B cell (primary cell): Measurements from ENCODE around the gene ESPNL. TPM values are rescaled to one million over a fixed set of nuclear protein-coding genes. Genes with fewer than 3 reads are reported as not detected.

ENCODE experiments used
- ATAC-seq: fragments of 200-7000 bp; cut with Tn5 transposase; one replicate; pipeline ENCODE4 v1.10.0; 2021; ENCODE audit warnings: low read depth, mild to moderate bottlenecking, moderate number of reproducible peaks, moderate library complexity
- CTCF ChIA-PET: fragments of 350-600 bp; sonication (Branson Sonifier 250); formaldehyde crosslinking; loops from one replicate; lab custom pipeline; 2021; ENCODE audit warnings: antibody characterized with exemption, inconsistent platforms; lab: Charles Lee
- POLR2A ChIA-PET: fragments of 350-600 bp; sonication (Branson Sonifier 250); formaldehyde crosslinking; loops from one replicate; lab custom pipeline; 2021; ENCODE audit warnings: antibody characterized with exemption; lab: Charles Lee
- DNase-seq: peaks from one replicate; pipeline ENCODE4 v3.0.0; 2013
- H2AFZ ChIP-seq: 2 replicates; pipeline ENCODE4 v1.6.1; 2012; ENCODE audit warnings: mild to moderate bottlenecking, low read depth, low read length; ENCODE audit not compliant: insufficient read depth, poor library complexity, severe bottlenecking
- H3K27ac ChIP-seq, 2 donors: 1 replicate in 1 of 2; 2 replicates in 1 of 2; pipeline ENCODE4 v1.5.1; 2012 to 2013; ENCODE audit warnings: low read length in 2 of 2, mild to moderate bottlenecking in 2 of 2, moderate library complexity in 1 of 2
- H3K27me3 ChIP-seq, 4 experiments: fragments of 200-600 bp in 1 of 4; sonication (generic) in 1 of 4; replicated peaks in 1 of 4; 1 replicate in 2 of 4; 2 replicates in 2 of 4; pipeline versions ENCODE4 v1.6.1 to v1.7.0; 2013 to 2016; ENCODE audit warnings: low read length in 3 of 4, mild to moderate bottlenecking in 2 of 4, mixed read lengths in 1 of 4, moderate library complexity in 1 of 4; ENCODE audit not compliant: insufficient read depth in 4 of 4, control insufficient read depth in 3 of 4; ENCODE audit errors: control extremely low read depth in 1 of 4
- H3K36me3 ChIP-seq, 2 experiments: replicated peaks in 1 of 2; 1 replicate in 1 of 2; 2 replicates in 1 of 2; pipeline versions ENCODE4 v1.6.1 to v1.7.1; 2013; ENCODE audit warnings: low read length in 1 of 2; ENCODE audit not compliant: insufficient read depth in 2 of 2, control insufficient read depth in 1 of 2; ENCODE audit errors: control extremely low read depth in 1 of 2, extremely low read depth in 1 of 2
- H3K4me1 ChIP-seq, 2 donors: fragments of 200-600 bp in 1 of 2; sonication (generic) in 1 of 2; 1 replicate in 1 of 2; 2 replicates in 1 of 2; pipeline versions ENCODE4 v1.5.1 to v1.6.1; 2013 to 2017; ENCODE audit warnings: low read length in 2 of 2; ENCODE audit not compliant: control insufficient read depth in 2 of 2, insufficient read depth in 2 of 2
- H3K4me2 ChIP-seq: replicated peaks from 2 replicates; pipeline ENCODE3; 2012; ENCODE audit warnings: mild to moderate bottlenecking, low read depth, low read length; ENCODE audit not compliant: poor library complexity, severe bottlenecking
- H3K4me3 ChIP-seq, 5 experiments: fragments of 200-600 bp in 1 of 5; sonication (generic) in 1 of 5; 1 replicate in 3 of 5; 2 replicates in 2 of 5; pipeline versions ENCODE4 v1.5.1 to v1.7.0; 2011 to 2016; ENCODE audit warnings: low read length in 4 of 5, mild to moderate bottlenecking in 4 of 5, low read depth in 2 of 5, control low read depth in 1 of 5, moderate library complexity in 1 of 5; ENCODE audit not compliant: insufficient read depth in 1 of 5; ENCODE audit errors: control extremely low read depth in 1 of 5, extremely low read depth in 1 of 5
- H3K79me2 ChIP-seq: fragments of 200-600 bp; sonication (generic); one replicate; pipeline ENCODE4 v1.6.0; 2016; ENCODE audit warnings: low read length; ENCODE audit not compliant: control insufficient read depth, insufficient read depth
- H3K9ac ChIP-seq: fragments of 200-600 bp; sonication (generic); 2 replicates; pipeline ENCODE4 v1.6.1; 2017; ENCODE audit warnings: mild to moderate bottlenecking, low read length, moderate library complexity
- H3K9me3 ChIP-seq, 3 donors: one replicate each; pipeline versions ENCODE4 v1.6.1 to v1.7.1; 2013; ENCODE audit warnings: low read length in 2 of 3; ENCODE audit not compliant: control insufficient read depth in 2 of 3, insufficient read depth in 1 of 3; ENCODE audit errors: control extremely low read depth in 1 of 3
- H4K20me1 ChIP-seq: 2 replicates; pipeline ENCODE4 v1.6.0; 2012; ENCODE audit warnings: mild to moderate bottlenecking, low read length; ENCODE audit not compliant: insufficient read depth, control insufficient read depth, poor library complexity, severe bottlenecking
- H3K27ac Mint-ChIP-seq: one replicate; pipeline ENCODE4 v1.8.0; 2021; ENCODE audit warnings: mixed read lengths
- H3K27me3 Mint-ChIP-seq: one replicate; pipeline ENCODE4 v1.8.0; 2021; ENCODE audit warnings: mixed read lengths
- H3K4me1 Mint-ChIP-seq: one replicate; pipeline ENCODE4 v1.8.0; 2021; ENCODE audit warnings: mixed read lengths
- H3K4me3 Mint-ChIP-seq: one replicate; pipeline ENCODE4 v1.8.0; 2021; ENCODE audit warnings: mixed read lengths
- H3K9me3 Mint-ChIP-seq: one replicate; pipeline ENCODE4 v1.8.0; 2022; ENCODE audit warnings: mixed read lengths; ENCODE audit not compliant: insufficient read depth
- EZH2 ChIP-seq: IDR thresholded peaks from 2 replicates; pipeline ENCODE4 v1.6.1; 2012; ENCODE audit warnings: borderline replicate concordance, low read depth, mild to moderate bottlenecking, moderate library complexity, low read length; ENCODE audit not compliant: insufficient read depth, poor library complexity, severe bottlenecking
- WGBS: methylation state at CpG from one replicate; pipeline ENCODE4 v1.1.5; 2013; ENCODE audit warnings: missing lambda C conversion rate; ENCODE audit not compliant: insufficient coverage; 5-methylcytosine and 5-hydroxymethylcytosine counted together
- intact Hi-C: fragments of 100-400 bp; cut with micrococcal nuclease; formaldehyde crosslinking; loops from one replicate; pipeline ENCODE4 v1.10.0; 2022
- polyA plus RNA-seq: library from polyadenylated mRNA; depleted of rRNA; stranded (reverse); fragments of >200 nt; gene quantifications from 2 replicates; pipeline ENCODE4 v1.2.3, GENCODE V29; 2012
- total RNA-seq, 2 donors: library from RNA; stranded (reverse); fragments of 120-200 nt in 1 of 2; gene quantifications; 1 replicate in 1 of 2; 2 replicates in 1 of 2; pipeline versions ENCODE4 v1.2.3 to v1.2.4, GENCODE V29; 2013 to 2022
- TF ChIP-seq, protein P1 (sequence below): fragments of 200-600 bp; IDR thresholded peaks from one replicate; pipeline ENCODE4 v1.8.0; 2022; ENCODE audit warnings: antibody characterized with exemption, mild to moderate bottlenecking

Gene ESPNL
- total and polyA plus RNA-seq, 2 donors (not counting 1 experiment from before 2014, with no cell fraction given), result 1.6 to 2.5 TPM

DNA sequence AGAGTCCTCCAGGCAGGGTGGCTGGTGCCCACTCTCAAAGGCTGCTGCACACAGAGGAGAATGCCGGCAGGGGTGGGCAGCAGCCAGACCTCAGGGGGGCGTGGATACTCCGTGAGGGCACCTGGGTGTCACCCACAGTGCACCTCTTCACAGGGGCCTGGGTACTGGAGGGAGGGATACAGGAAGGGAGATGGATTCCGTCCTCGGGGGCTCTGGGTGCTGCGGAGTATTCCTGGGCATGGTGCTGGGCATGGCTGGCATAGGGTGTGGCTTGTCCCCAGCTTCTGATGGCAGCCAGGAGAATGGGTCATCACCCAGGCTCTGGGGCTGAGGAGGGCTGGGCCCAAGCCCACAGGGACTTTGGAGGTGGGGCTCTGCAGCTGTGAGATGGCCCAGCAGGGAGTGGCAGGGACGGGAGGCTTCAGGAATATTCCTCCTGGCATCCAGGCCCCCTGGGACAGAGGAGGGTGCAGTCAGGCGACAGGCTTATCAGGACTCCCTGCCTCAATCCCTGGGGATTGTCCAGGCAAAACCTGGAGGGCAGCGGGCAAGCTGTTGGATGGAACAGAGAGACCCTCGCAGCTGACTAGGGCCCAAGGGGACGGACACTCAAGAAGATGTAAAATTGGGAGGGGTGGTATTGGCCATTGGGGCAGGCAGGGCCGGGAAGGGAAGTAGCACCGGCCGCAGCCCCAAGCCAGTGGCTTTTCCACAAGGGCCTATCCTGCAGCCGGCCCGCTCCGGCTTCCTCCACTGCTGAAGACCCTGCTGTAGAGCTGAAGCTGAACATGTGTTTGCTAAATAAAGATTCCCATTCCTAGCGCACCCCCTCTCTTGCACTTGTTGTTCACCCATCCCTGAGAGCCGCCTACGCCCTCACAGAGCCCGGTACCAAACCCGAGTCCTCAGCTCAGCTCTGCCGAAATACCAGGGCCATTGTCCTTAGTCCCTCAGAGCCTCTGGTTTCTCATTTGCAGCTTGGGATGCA is 32.6 kb downstream of the ESPNL start:
- no peaks in the 10 kb centered on the region for H3K4me1 ChIP-seq
- intact Hi-C loops, result no loop called here
- no peak overlapping the region for H3K27ac ChIP-seq
- H3K4me3 ChIP-seq, result no peak overlapping the region
- H3K27me3 ChIP-seq, result no peaks in the 10 kb centered on the region
- Mint-ChIP-seq H3K27me3 (no peaks in the 10 kb centered on the region), H3K9me3 (no peaks in the 10 kb centered on the region), H3K27ac (no peak overlapping the region), H3K4me3 (no peak overlapping the region), H3K4me1 (no peaks in the 10 kb centered on the region)
- H3K4me2 ChIP-seq, result no peak overlapping the region
- no peaks in the 10 kb centered on the region for H4K20me1 ChIP-seq
- no peak overlapping the region for H3K9ac ChIP-seq
- POLR2A ChIA-PET, result no interaction called here
- CTCF ChIA-PET, result no interaction called here
- DNase-seq (no peak), ATAC-seq (no peak)
- TF ChIP-seq EZH2, result no peak
- TF ChIP-seq, protein P1, sequence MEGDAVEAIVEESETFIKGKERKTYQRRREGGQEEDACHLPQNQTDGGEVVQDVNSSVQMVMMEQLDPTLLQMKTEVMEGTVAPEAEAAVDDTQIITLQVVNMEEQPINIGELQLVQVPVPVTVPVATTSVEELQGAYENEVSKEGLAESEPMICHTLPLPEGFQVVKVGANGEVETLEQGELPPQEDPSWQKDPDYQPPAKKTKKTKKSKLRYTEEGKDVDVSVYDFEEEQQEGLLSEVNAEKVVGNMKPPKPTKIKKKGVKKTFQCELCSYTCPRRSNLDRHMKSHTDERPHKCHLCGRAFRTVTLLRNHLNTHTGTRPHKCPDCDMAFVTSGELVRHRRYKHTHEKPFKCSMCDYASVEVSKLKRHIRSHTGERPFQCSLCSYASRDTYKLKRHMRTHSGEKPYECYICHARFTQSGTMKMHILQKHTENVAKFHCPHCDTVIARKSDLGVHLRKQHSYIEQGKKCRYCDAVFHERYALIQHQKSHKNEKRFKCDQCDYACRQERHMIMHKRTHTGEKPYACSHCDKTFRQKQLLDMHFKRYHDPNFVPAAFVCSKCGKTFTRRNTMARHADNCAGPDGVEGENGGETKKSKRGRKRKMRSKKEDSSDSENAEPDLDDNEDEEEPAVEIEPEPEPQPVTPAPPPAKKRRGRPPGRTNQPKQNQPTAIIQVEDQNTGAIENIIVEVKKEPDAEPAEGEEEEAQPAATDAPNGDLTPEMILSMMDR, result no peak
- no peaks in the 10 kb centered on the region for H3K79me2 ChIP-seq
- H2AFZ ChIP-seq, result no peak overlapping the region
- H3K36me3 ChIP-seq, result no peaks in the 10 kb centered on the region
- H3K9me3 ChIP-seq, result no peaks in the 10 kb centered on the region
- WGBS, result 94% methylated on average over 23 of the region's 23 CpGs
